Progenitor cell of endocrine pancreas (in vitro differentiated cells): Measurements from ENCODE around the gene PEX6. TPM values are rescaled to one million over a fixed set of nuclear protein-coding genes. Genes with fewer than 3 reads are reported as not detected.
A peak's percentile ranks its signal among the peaks of the same experiment; 100 is the strongest.

ENCODE experiments used
- DNase-seq: peaks from one replicate; pipeline ENCODE4 v3.0.0; 2021; ENCODE audit warnings: low spot score; ENCODE audit not compliant: unreplicated experiment
- H3K27ac Mint-ChIP-seq: 2 replicates; pipeline ENCODE4 v1.8.0; 2021; ENCODE audit warnings: mild to moderate bottlenecking, moderate library complexity, mixed read lengths
- H3K27me3 Mint-ChIP-seq: 2 replicates; pipeline ENCODE4 v1.8.0; 2021; ENCODE audit warnings: mixed read lengths
- H3K36me3 Mint-ChIP-seq: 2 replicates; pipeline ENCODE4 v1.8.0; 2022; ENCODE audit warnings: mixed read lengths; ENCODE audit not compliant: insufficient read depth
- H3K4me1 Mint-ChIP-seq: 2 replicates; pipeline ENCODE4 v1.8.0; 2021; ENCODE audit warnings: low read depth, mixed read lengths
- H3K4me3 Mint-ChIP-seq: 2 replicates; pipeline ENCODE4 v1.8.0; 2021; ENCODE audit warnings: low read depth, mild to moderate bottlenecking, moderate library complexity, mixed read lengths
- H3K9me3 Mint-ChIP-seq: 2 replicates; pipeline ENCODE4 v1.8.0; 2021; ENCODE audit warnings: low read depth, mixed read lengths
- CTCF ChIP-seq: fragments of 200-600 bp; sonication (generic); IDR thresholded peaks from one replicate; pipeline ENCODE4 v1.5.0; 2021; ENCODE audit warnings: antibody characterized with exemption, mild to moderate bottlenecking; ENCODE audit not compliant: unreplicated experiment
- total RNA-seq: library from RNA; stranded (reverse); gene quantifications from 2 replicates; pipeline ENCODE4 v1.2.1, GENCODE V29; 2021

PEX6 gene
- total RNA-seq, 1 donor from 2014 or later, result 32.3 TPM

DNA sequence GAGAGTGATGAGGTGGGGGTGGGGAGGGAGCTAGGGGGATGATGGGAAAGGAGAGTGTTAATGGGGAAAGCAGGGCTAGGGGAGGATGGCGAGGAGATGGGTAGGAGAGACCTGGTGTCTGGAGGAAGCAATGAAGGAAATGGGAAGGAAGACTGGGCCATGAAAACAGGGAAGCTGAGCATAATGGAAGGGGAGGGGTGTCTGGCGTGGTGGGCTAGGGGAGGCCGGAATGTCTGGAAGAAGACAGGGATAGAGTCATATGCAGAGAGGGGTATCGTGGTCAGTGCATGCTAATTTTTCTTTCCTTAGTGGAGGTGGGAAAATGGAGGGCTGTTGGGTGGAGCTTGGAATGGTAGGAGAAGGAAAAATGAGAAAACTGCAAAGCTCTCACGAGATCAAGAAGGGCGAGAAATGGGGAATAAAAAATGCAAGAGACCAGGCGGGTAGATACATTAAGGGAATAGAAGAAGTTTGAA, 35.5 kb upstream of the PEX6 start:
- H3K4me3 Mint-ChIP-seq, result peak overlapping the region; percentile 93
- H3K9me3 Mint-ChIP-seq, result no peaks in the 10 kb centered on the region
- peaks cover 30% of the 10 kb centered on the region for H3K4me1 Mint-ChIP-seq
- no peaks in the 10 kb centered on the region for H3K27me3 Mint-ChIP-seq
- H3K27ac Mint-ChIP-seq, result peak overlapping the region; percentile 92
- DNase-seq, result no peak
- no peak for TF ChIP-seq CTCF
- H3K36me3 Mint-ChIP-seq, result peaks cover 13% of the 10 kb centered on the region

DNA sequence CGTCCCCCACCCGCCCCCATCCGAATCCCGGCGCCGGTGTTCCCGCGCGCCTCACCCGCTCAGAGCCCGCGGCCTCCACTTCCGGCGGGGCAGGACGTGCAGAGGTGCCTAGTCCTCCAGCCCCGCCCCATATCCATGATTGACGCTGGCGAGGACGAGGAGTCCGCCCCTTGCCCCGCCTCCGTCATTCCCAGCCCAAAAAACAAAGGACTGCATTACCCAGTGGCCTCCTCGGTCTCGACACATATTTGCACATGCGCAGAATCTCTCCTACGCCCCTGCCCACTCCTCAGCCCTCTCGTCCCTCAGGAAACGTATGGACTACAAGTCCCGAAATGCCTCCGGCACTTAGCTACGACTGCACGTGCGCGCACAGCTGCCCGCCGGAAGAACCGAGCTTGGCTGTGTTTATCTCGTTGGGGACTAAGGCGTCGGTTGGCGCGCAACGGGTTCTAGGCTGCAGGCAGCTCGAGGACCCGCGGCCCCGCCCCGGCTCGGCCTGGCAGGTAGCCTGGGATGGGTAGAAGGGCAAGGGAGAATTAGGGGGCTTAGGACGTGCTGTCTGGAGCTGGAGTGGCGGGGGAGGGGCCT, 35.0 kb upstream of the PEX6 start, which contains the start of the genes KLHDC3 and MEA1:
KLHDC3 (plus strand) TSS at position 407 of the 591 bp plus-strand sequence. CDS start 2,944 bp downstream, outside the sequence.
MEA1 (minus strand) TSS at position 104 of the 591 bp plus-strand sequence. CDS start 133 bp downstream, outside the sequence.
- peaks cover 13% of the 10 kb centered on the region for H3K36me3 Mint-ChIP-seq
- DNase-seq, result peak; percentile 98
- H3K4me1 Mint-ChIP-seq, result peaks cover 30% of the 10 kb centered on the region
- H3K4me3 Mint-ChIP-seq, result peak within 1 kb of the TSS; percentile 93
- TF ChIP-seq CTCF, result no peak
- no peaks in the 10 kb centered on the region for H3K9me3 Mint-ChIP-seq
- peak within 1 kb of the TSS; percentile 92 for H3K27ac Mint-ChIP-seq
- H3K27me3 Mint-ChIP-seq, result no peaks in the 10 kb centered on the region

GRCh38 chr6:43013097-43013842, 34.3 kb upstream of the PEX6 start:
- no peak for TF ChIP-seq CTCF
- no peak for DNase-seq
- Mint-ChIP-seq H3K27me3 (no peaks in the 10 kb centered on the region), H3K27ac (peak overlapping the region; percentile 92), H3K4me3 (peak overlapping the region; percentile 93), H3K9me3 (no peaks in the 10 kb centered on the region), H3K4me1 (peaks cover 30% of the 10 kb centered on the region), H3K36me3 (peaks cover 11% of the 10 kb centered on the region)

DNA sequence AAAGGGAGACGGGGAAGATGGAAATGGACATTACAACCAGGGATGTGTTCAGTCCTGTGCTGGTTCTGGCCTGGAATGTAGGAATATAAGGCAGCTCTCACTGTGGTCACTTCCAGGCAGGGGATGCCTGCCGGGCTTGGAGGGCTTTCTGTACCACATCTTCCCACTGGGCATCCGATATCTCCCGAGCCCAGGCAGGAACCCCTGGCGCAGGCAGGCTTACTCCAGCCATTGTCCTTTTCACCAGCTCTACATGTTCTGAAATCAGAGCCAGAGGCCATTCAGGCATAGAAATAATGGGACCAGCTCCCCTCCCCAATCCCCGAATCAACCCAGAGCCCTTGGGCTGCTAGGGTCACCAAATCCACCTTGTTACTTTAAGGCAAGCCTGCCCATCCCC, 33.4 kb upstream of the PEX6 start:
- Mint-ChIP-seq H3K27ac (peak overlapping the region; percentile 59), H3K36me3 (peaks cover 12% of the 10 kb centered on the region), H3K4me3 (peak overlapping the region; percentile 93), H3K9me3 (no peaks in the 10 kb centered on the region), H3K4me1 (peaks cover 30% of the 10 kb centered on the region), H3K27me3 (no peaks in the 10 kb centered on the region)
- DNase-seq, result no peak
- TF ChIP-seq CTCF, result no peak

- Mint-ChIP-seq H3K4me1 (peaks cover 29% of the 10 kb centered on the region), H3K9me3 (no peaks in the 10 kb centered on the region), H3K36me3 (peaks cover 12% of the 10 kb centered on the region), H3K27me3 (no peaks in the 10 kb centered on the region), H3K27ac (no peak overlapping the region), H3K4me3 (peak overlapping the region; percentile 33)
- no peak for DNase-seq
- no peak for TF ChIP-seq CTCF
Observed at GRCh38 chr6:43011207-43011606, 32.2 kb upstream of the PEX6 start.
